Subcutaneous adipose tissue (tissue), 4 donors: Measurements from ENCODE around the gene CDR2. TPM values are rescaled to one million over a fixed set of nuclear protein-coding genes. Genes with fewer than 3 reads are reported as not detected.

ENCODE experiments used
- total RNA-seq, 4 donors: library from RNA; depleted of rRNA; stranded (reverse); fragments of >200 nt; gene quantifications; one replicate each; pipeline ENCODE4 v1.1.0, GENCODE V29; 2016
- TF ChIP-seq, protein P1 (sequence below): fragments of 450-650 bp; IDR thresholded peaks from one replicate; pipeline ENCODE4 v1.5.1; 2016; ENCODE audit warnings: low read depth, mild to moderate bottlenecking, control low read depth, antibody characterized with exemption, moderate library complexity

Gene CDR2
- total RNA-seq, 4 donors from 2014 or later = 15.0 to 28.2 (median 16.0) TPM

DNA sequence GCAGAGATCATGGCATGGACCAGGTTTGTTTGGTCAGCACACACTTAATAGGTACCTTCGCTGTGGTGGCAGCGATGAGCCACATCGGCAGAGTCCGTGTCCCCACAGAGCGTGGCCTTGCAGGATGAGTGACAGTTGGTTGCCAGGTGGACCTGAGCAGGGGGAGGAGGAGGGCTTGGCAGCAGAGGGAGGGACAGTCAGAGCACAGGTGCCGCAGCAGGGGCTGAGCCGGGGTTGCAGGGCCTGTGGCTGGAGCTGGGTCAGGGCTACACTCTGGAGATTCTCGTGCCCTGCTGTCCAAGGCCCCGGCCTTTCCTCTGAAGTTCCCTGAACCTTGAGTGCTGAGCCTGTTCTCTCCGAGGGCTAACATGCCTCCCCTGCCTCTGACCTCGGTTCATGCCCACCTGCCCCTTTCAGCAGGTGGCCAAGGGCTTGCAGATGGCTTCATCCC, 52.4 kb downstream of the CDR2 start:
- TF ChIP-seq, protein P1, sequence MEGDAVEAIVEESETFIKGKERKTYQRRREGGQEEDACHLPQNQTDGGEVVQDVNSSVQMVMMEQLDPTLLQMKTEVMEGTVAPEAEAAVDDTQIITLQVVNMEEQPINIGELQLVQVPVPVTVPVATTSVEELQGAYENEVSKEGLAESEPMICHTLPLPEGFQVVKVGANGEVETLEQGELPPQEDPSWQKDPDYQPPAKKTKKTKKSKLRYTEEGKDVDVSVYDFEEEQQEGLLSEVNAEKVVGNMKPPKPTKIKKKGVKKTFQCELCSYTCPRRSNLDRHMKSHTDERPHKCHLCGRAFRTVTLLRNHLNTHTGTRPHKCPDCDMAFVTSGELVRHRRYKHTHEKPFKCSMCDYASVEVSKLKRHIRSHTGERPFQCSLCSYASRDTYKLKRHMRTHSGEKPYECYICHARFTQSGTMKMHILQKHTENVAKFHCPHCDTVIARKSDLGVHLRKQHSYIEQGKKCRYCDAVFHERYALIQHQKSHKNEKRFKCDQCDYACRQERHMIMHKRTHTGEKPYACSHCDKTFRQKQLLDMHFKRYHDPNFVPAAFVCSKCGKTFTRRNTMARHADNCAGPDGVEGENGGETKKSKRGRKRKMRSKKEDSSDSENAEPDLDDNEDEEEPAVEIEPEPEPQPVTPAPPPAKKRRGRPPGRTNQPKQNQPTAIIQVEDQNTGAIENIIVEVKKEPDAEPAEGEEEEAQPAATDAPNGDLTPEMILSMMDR = no peak

DNA sequence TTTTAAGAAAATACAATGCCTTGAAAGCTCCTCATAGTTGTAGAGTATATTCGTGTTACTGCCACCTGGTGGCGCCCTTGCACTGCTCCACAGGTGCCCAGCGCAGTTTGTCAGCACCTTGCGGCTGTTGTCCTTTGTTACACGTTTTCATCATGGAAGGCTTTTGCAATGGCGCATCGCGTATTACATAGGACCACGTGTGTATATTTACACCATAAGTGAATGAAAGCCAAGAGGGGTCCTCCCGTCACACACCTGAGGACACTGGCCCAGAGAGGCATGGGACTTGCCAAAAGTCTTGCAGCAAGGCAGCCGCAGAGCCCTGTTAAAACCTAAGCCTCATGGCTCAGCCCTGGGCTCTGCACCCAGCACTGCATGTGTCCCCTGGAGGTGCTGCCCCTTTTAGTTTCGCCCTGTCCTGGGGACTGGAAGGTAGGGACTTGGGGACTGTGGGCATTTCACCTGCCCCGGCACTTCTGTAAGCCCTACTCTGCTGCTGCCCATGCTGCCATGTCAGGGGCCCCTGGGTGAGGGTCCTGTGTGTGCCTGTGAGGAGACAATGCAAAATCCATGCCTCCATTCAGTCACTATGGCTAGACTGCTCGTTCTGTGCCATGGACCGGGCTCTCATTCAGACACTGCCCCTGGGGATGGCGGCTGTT, 52.9 kb downstream of the CDR2 start:
- TF ChIP-seq, protein P1 = no peak

DNA sequence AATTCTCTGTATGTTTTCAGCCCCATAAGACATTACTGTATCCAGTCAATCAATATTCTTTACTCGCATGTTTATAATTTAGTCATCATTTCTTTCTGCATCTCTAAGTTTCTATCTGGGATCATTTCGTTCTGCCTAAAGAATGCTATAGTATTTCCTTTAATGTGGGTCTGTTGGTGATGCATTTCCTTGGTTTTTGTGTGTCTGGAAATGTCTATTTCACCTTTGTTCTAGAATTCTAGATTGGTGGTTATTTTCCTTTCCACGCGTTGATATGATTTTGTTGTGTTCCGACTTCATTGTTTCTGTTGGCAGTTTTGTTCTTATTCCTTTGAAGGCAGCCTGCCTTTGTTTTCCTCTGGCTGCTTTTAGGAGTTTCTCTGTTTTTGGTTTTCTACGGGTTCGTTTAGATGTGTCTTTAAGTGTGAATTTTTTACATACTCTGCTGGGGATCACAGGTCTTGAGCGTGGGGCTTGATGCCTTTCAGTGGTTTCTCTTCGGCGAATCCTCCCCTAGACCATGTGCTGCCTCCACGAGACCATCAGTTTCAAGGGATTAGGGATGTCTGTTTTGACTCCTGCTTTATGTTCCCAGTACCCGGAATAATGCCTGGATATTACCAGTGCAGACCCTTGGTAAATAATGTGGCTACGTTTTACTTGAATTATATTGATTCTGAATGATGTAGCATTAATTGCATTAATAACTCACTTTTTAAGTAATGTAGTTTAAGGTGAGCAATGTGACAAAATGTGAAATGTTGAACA, 53.7 kb downstream of the CDR2 start:
- TF ChIP-seq, protein P1 = no peak

DNA sequence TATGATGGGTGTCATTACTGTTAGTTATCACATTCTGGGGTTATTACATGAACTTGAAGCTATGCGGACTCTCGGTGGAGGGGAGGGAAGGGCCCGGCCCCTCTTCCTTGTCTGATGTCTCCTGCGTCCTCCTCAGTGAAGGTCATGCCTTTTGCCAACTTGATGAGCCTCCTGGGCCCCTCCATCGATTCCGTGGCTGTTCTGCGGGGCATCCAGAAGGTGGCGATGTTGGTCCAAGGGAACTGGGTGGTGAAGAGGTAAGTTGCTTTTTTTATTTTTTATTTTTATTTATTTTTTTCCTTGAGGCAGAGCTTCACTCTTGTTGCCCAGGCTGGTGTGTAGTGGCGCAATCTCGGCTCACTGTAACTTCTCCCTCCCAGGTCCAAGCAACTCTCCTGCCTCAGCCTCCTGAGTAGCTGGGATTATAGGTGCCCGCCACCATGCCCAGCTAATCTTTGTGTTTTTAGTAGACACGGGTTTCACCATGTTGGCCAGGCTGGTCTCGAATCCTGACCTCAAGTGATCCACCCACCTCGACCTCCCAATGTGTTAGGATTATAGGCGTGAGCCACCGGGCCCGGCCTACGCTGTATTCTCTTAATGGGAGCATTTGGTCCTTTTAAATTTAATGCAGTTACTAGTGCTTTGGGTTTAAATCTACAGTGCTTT, 55.6 kb downstream of the CDR2 start:
- TF ChIP-seq, protein P1 = no peak

DNA sequence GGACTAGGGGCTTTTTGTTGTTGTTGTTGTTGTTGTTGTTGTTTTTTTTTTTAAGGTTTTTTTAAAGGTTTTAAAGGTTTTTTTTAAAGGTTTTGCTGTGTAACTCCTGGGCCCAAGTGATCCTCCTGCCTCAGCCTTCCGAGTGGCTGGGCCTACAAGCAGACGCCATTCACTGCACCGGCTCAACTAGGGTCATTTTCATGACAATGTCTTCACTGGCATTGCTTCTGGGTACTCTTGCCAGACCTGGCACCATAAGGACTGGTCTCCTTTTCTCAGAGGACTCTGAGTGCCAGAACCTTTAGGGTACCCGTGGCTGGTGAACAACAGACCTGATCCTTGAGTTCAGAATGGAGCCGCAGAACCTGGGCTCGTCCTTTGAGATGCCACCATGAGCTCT, 56.8 kb downstream of the CDR2 start:
- TF ChIP-seq, protein P1 = no peak

DNA sequence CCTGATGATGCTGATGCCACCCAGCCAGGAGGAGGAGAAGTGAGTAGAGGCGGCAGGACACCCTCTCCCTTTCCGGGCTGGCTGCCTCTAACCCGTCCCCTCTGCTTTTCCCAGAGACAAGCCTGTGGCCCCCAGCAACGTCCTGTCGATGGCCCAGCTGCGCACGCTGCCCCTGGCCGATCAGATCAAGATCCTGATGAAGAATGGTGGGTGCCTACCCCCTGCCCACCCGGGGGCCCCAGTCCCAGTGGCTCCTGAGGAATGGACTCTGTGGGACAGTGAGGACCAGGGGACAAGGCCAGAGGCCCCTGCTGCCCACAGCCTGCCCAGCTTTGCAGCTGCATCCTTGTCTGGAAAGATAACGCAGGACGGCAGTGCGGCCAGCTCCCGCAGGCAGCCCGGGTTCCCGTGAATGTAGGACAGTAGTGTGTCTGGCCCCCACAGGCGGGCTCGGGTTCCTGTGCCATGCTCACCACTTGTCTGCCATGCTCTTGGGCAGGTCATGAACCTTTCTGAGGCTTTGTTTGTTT, 57.4 kb downstream of the CDR2 start:
- TF ChIP-seq, protein P1 = no peak

DNA sequence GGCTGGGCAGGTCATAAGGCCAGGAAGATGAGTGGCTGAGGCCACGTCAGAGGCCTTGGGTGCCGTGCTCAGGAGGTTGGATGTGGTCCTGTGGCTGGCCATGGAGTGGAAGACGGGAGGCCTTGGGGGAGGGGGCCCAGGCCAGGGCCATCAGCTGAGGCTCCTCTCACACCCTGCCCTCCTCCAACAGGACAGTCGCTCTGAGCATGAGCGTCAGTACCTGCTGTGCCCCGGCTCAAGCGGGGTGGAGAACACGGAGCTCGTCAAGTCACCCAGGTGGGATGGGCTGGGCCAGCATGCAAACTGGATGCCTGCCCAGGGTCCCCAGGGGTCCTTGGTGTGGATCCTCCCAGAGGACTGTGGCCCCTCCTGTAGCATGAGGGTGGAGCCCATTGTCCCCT, 58.0 kb downstream of the CDR2 start:
- TF ChIP-seq, protein P1 = no peak
